Measurements from ENCODE around the gene KCNN3. TPM values are rescaled to one million over a fixed set of nuclear protein-coding genes. Genes with fewer than 3 reads are reported as not detected.

The KCNN3 gene
- total RNA-seq, 1 experiment from 2014 or later, result 0.26 TPM

- no TSS peak for BruUV-seq (replicated peaks)
- Histone ChIP-seq H3K9ac (ENCODE audit: low read length) (no peak overlapping the region), H3K4me2 (ENCODE audit: low read length) (no peak overlapping the region), H3K79me2 (ENCODE audit: low read length) (no peaks in the 10 kb centered on the region), H3K27ac (ENCODE audit: low read length) (no peak overlapping the region), H3K4me1 (ENCODE audit: insufficient read depth, low read length) (peaks cover 16% of the 10 kb centered on the region; the same call in 1 of the 2 replicates), H3K27me3 (ENCODE audit: low read length) (peaks cover 3% of the 10 kb centered on the region), H3K4me3 (ENCODE audit: low read length) (no peak overlapping the region), H3F3A (ENCODE audit: low read length, unreplicated experiment) (no peaks in the 10 kb centered on the region), H3K9me2 (replicated peaks; ENCODE audit: low read length) (no peaks in the 10 kb centered on the region), H2AFZ (ENCODE audit: low read length) (no peak overlapping the region), H4K20me1 (ENCODE audit: low read length) (no peaks in the 10 kb centered on the region), H3K36me3 (ENCODE audit: low read depth, low read length) (no peaks in the 10 kb centered on the region), H3K9me3 (ENCODE audit: low read length) (no peaks in the 10 kb centered on the region)
- TF ChIP-seq CTCF (conservative IDR thresholded peaks at IDR 0.05; ENCODE audit: low read depth, low read length), result no peak
- no peak for TF ChIP-seq EZH2phosphoT487 (IDR thresholded peaks at IDR 0.05; ENCODE audit: borderline replicate concordance, low read length)
- no peak for TF ChIP-seq EZH2 (IDR thresholded peaks at IDR 0.05; ENCODE audit: low read length, unreplicated experiment)
- no peak for ATAC-seq
- CTCF ChIA-PET, result no interaction called here
- POLR2A ChIA-PET (ENCODE audit: unreplicated experiment), result no interaction called here
- no peak for DNase-seq
- intact Hi-C loops (cut with micrococcal nuclease), result no loop called here
Measured at GRCh38 chr1:154862907-154863306, 7.2 kb downstream of the KCNN3 start.

- Histone ChIP-seq H3K79me2 (ENCODE audit: low read length) (no peaks in the 10 kb centered on the region), H3K27ac (ENCODE audit: low read length) (no peak overlapping the region), H3K9me3 (ENCODE audit: low read length) (no peaks in the 10 kb centered on the region), H3F3A (ENCODE audit: low read length, unreplicated experiment) (no peaks in the 10 kb centered on the region), H3K9me2 (replicated peaks; ENCODE audit: low read length) (no peaks in the 10 kb centered on the region), H3K4me2 (ENCODE audit: low read length) (no peak overlapping the region), H3K9ac (ENCODE audit: low read length) (no peak overlapping the region), H3K36me3 (ENCODE audit: low read depth, low read length) (no peaks in the 10 kb centered on the region), H2AFZ (ENCODE audit: low read length) (no peak overlapping the region), H3K4me1 (ENCODE audit: insufficient read depth, low read length) (peaks cover 12% of the 10 kb centered on the region; the same call in 1 of the 2 replicates), H3K27me3 (ENCODE audit: low read length) (no peaks in the 10 kb centered on the region), H4K20me1 (ENCODE audit: low read length) (no peaks in the 10 kb centered on the region), H3K4me3 (ENCODE audit: low read length) (no peak overlapping the region)
- CTCF ChIA-PET, result no interaction called here
- DNase-seq, result no peak
- TF ChIP-seq CTCF (conservative IDR thresholded peaks at IDR 0.05; ENCODE audit: low read depth, low read length) (no peak), EZH2 (IDR thresholded peaks at IDR 0.05; ENCODE audit: low read length, unreplicated experiment) (no peak), EZH2phosphoT487 (IDR thresholded peaks at IDR 0.05; ENCODE audit: borderline replicate concordance, low read length) (no peak)
- intact Hi-C loops (cut with micrococcal nuclease), result no loop called here
- POLR2A ChIA-PET (ENCODE audit: unreplicated experiment), result no interaction called here
- no TSS peak for BruUV-seq (replicated peaks)
- no peak for ATAC-seq
Measured at GRCh38 chr1:154861607-154862094, 8.4 kb downstream of the KCNN3 start.

GRCh38 chr1:154860156-154860870 is 9.8 kb downstream of the KCNN3 start:
- no peaks in the 10 kb centered on the region for H3F3A ChIP-seq (ENCODE audit: low read length, unreplicated experiment)
- H3K36me3 ChIP-seq (ENCODE audit: low read depth, low read length), result no peaks in the 10 kb centered on the region
- H3K9me2 ChIP-seq (replicated peaks; ENCODE audit: low read length), result no peaks in the 10 kb centered on the region
- no peaks in the 10 kb centered on the region for H3K9me3 ChIP-seq (ENCODE audit: low read length)
- intact Hi-C loops (cut with micrococcal nuclease), result no loop called here
- ATAC-seq (no peak), DNase-seq (no peak)
- H3K79me2 ChIP-seq (ENCODE audit: low read length), result no peaks in the 10 kb centered on the region
- H2AFZ ChIP-seq (ENCODE audit: low read length), result no peak overlapping the region
- H4K20me1 ChIP-seq (ENCODE audit: low read length), result no peaks in the 10 kb centered on the region
- TF ChIP-seq EZH2 (IDR thresholded peaks at IDR 0.05; ENCODE audit: low read length, unreplicated experiment) (no peak), EZH2phosphoT487 (IDR thresholded peaks at IDR 0.05; ENCODE audit: borderline replicate concordance, low read length) (no peak), CTCF (conservative IDR thresholded peaks at IDR 0.05; ENCODE audit: low read depth, low read length) (no peak)
- no peak overlapping the region for H3K9ac ChIP-seq (ENCODE audit: low read length)
- H3K27me3 ChIP-seq (ENCODE audit: low read length), result no peaks in the 10 kb centered on the region
- no TSS peak for BruUV-seq (replicated peaks)
- ChIA-PET POLR2A (ENCODE audit: unreplicated experiment) (no interaction called here), CTCF (no interaction called here)
- no peak overlapping the region for H3K4me3 ChIP-seq (ENCODE audit: low read length)
- H3K4me1 ChIP-seq (ENCODE audit: insufficient read depth, low read length), result 0 out of 2 replicates have a peak, but pooled peaks cover 8% of the 10 kb centered on the region
- no peak overlapping the region for H3K4me2 ChIP-seq (ENCODE audit: low read length)
- H3K27ac ChIP-seq (ENCODE audit: low read length), result no peak overlapping the region
